Astrocyte of the spinal cord (primary cell): ENCODE measurements around the gene FUOM.

Source experiments
- DNase-seq: peaks from one replicate; pipeline ENCODE4 v3.0.0; 2011; ENCODE audit warnings: low read depth, low spot score
- H3K4me3 ChIP-seq: 2 replicates; pipeline ENCODE4 v1.5.1; 2011; ENCODE audit warnings: low read depth, mild to moderate bottlenecking, low read length, moderate library complexity
- in situ Hi-C: cut with HindIII; loops from 2 replicates; pipeline ENCODE4 v1.10.0; 2017; ENCODE audit warnings: low sequenced_read_pairs
- TF ChIP-seq, protein P1 (sequence below): IDR thresholded peaks from 2 replicates; pipeline ENCODE4 v1.5.1; 2012; ENCODE audit warnings: low read depth, mild to moderate bottlenecking, low read length, inconsistent platforms

Gene FUOM

DNA sequence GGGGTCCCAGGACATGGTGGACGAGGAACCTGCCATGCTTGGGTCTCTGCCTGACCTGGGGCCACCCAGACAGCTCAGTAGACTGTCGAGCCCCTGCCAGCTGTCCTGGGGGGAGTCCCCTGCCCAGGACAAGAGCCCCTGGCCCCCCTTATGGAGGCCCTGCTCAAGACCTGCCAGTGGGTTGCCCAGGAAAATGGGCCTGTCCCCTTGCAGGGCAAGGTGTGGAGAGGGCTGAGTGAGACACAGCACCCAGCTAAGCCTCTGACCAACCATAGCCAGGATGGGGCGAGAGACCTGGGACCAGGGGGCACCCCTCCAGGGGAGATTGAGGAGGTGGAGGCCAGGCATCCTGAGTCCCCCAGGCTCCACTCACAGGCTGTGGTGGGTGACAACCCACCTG, 1.8 kb downstream of the FUOM start:
- H3K4me3 ChIP-seq, result no peak overlapping the region
- in situ Hi-C loops, result no loop called here
- no peak for DNase-seq
- TF ChIP-seq, protein P1, sequence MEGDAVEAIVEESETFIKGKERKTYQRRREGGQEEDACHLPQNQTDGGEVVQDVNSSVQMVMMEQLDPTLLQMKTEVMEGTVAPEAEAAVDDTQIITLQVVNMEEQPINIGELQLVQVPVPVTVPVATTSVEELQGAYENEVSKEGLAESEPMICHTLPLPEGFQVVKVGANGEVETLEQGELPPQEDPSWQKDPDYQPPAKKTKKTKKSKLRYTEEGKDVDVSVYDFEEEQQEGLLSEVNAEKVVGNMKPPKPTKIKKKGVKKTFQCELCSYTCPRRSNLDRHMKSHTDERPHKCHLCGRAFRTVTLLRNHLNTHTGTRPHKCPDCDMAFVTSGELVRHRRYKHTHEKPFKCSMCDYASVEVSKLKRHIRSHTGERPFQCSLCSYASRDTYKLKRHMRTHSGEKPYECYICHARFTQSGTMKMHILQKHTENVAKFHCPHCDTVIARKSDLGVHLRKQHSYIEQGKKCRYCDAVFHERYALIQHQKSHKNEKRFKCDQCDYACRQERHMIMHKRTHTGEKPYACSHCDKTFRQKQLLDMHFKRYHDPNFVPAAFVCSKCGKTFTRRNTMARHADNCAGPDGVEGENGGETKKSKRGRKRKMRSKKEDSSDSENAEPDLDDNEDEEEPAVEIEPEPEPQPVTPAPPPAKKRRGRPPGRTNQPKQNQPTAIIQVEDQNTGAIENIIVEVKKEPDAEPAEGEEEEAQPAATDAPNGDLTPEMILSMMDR, result no peak

DNA sequence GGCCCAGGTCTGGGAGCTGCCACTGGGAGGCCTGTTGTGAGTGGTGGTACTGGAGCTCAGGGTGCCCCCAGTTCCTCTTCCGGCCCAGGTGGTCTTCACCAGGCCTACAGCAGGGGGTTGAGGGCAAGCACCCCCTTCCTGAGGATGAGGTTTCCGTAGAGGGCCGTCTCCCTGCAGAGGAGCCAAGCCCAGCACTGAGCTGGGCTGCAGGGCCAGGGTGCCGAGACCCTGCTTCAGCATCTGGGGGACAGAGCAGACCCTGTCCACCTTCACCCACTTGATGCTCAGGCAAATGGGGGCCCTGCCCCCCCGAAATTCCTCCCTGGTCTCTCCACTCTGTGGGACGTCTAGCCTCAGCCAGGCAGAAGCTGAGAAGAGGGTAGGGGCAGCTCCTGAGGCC, 2.6 kb downstream of the FUOM start:
- no peak for DNase-seq
- TF ChIP-seq, protein P1, result no peak
- no peak overlapping the region for H3K4me3 ChIP-seq
- in situ Hi-C loops, result no loop called here

DNA sequence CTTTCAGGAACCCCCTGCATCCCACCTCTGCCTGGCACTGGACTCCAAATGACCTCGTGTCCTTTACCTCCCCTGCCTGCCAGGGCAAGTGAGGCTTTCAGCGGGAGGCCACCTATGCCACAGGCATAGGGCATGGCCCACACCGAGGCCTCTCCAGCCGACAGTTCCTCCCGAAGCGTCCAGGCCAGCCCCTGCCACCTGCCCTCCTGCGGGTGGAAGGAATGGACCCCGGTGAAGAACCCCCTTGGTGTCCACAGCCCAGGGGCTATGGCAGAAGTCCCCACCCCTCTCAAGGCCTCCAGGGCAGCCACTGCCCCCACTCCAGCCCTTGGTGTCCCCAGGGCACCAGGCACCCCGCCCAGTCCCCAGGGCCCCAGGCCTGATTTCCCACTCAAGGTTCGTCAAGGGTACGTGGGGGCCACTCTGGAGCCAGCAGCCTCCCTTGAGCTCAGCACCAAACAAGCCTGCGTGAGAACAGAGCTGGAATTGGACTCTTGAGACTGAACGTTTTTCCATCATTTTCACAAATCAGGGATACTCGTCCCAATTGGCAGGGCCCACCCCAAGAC, 3.1 kb downstream of the FUOM start:
- H3K4me3 ChIP-seq, result no peak overlapping the region
- DNase-seq, result no peak
- TF ChIP-seq, protein P1, result no peak
- in situ Hi-C loops, result no loop called here

DNA sequence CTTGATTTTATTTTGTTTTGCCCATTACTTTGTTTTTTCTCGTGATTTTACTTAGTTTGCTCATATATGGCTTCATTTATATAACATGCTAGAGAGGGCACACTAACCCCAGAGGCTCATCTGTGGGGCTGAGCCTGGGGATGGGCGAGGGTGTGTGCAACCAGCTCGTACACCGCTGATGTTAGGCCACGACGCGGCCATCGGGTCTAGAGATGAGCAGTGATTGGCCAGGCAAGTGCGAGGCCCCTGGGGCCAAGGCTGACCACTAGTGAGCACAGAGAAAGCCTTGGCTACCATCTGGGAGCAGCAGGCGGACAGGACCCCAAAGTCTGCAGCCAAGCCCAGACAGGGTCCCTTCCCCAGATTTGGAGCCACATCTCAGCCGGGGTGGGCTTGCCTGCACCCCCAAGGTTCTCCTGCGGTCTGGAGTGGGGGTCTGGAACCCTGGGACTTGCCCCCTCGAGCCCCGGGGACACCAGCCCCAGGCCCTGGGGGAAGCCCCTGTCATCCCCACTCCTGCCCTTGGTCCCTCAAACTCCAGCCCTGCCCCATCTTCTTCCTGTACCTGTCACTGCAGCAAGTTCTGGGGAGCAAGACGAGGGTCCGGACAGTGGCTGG, 3.7 kb downstream of the FUOM start:
- no peak overlapping the region for H3K4me3 ChIP-seq
- no peak for DNase-seq
- in situ Hi-C loops, result no loop called here
- TF ChIP-seq, protein P1, result no peak

DNA sequence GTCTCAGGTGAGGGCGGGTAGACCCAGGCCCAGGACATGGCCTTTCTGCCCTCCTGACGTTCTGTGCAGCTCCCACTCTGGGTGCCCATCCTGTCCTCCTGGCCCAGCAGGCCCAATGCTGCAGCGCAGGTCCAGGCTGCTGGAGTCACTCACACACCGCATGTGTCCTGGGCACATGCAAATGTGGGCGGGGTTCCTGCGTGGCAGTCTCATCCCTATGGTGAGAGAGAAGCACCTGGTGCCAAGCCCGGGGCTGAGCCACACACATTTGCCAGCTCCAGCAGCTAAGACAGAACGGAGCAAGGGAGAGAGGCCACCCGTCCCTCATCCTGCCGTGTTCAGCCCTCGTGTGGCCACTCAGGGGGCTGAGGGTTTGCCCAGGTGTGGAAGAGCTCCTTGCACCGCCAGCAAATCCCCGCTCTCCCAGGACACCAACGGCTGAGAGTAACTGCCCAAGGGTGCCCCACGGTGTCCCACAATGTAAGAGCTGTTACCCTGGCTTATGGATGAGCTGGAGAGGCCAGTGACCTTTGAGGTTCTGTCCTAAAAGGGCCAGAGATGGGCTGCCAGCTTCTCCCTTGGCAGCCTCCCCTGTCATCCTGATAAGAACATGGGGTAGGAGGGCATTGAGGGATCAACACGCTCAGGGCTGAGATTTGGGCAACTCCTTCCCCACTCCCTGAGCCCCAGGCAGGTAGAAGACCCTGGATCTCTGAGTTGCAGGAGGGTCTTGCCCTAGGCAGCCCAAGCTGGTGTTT, 4.4 kb downstream of the FUOM start:
- in situ Hi-C loops, result no loop called here
- TF ChIP-seq, protein P1, result no peak
- DNase-seq, result no peak
- H3K4me3 ChIP-seq, result no peak overlapping the region

DNA sequence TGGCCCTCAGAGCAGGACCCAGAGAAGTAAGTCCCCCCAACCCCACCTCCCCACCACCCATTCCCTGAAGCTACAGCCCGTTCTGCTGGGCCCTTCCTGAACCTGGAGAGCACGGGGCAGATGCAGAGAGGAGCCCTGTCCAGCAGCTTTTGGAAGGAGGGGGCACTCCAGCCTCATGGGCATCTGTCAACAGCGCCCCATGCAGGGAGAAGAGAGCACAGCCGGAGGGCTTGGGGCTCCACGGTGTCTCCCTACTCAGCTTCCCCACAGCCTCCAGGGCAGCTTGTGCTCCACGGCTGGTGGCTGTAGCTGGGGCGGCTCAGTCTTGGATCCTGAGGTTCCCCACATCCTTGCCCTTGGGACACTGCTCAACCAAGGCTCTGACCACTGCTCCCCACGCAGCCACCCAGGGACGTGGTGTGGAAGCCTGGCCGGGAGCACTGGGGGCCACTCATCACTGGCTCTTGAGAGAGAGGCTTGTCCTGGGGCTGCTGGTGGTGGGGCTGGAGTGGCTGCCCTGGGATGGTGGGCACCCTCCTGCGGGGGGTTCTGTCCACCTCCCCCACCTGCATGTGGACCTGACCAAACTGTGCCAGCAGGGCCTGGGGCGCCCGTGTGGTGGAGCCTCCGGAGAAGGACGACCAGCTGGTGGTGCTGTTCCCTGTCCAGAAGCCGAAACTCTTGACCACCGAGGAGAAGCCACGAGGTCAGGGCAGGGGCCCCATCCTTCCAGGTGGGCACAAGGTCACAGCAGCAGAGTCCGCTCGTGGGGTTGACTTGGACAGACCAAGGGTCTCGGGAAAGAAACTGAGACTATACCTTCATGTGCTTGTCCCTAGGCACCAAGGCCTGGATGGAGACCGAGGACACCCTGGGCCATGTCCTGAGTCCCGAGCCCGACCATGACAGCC, 6.2 kb downstream of the FUOM start:
- TF ChIP-seq, protein P1, result no peak
- H3K4me3 ChIP-seq, result no peak overlapping the region
- in situ Hi-C loops, result no loop called here
- no peak for DNase-seq
